ENCODE results near the gene TRIM14. TPM values are rescaled to one million over a fixed set of nuclear protein-coding genes. Genes with fewer than 3 reads are reported as not detected.

TRIM14 gene
- polyA plus RNA-seq, 1 experiment: 9.9 TPM

- H3K27me3 ChIP-seq (ENCODE audit: control insufficient read depth, insufficient read depth, low read length): no peaks in the 10 kb centered on the region
Measured at GRCh38 chr9:98047002-98047401, 72.0 kb downstream of the TRIM14 start.

GRCh38 chr9:98046180-98046543, 72.9 kb downstream of the TRIM14 start:
- TF ChIP-seq CTCF (IDR thresholded peaks at IDR 0.05; ENCODE audit: insufficient read depth, low read depth, low read length): no peak
- POLR2A ChIA-PET: no interaction called here
- DNase-seq (ENCODE audit: low read depth): no peak
- Histone ChIP-seq H3K27me3 (ENCODE audit: control insufficient read depth, insufficient read depth, low read length) (no peaks in the 10 kb centered on the region), H3K36me3 (ENCODE audit: control insufficient read depth, insufficient read depth, low read length) (no peaks in the 10 kb centered on the region), H3K4me3 (ENCODE audit: low read depth, low read length) (no peak overlapping the region)
- CTCF ChIA-PET: interaction anchor here (1.1 to 1.6 kb wide), 2 partner anchors 9 to 12 kb away, joined by 4 to 5 read pairs; no protein-coding TSS in a partner anchor

More at GRCh38 chr9:98047002-98047401, 72.0 kb downstream of the TRIM14 start:
- Histone ChIP-seq H3K36me3 (ENCODE audit: control insufficient read depth, insufficient read depth, low read length) (no peaks in the 10 kb centered on the region), H3K4me3 (ENCODE audit: low read depth, low read length) (no peak overlapping the region)
- TF ChIP-seq CTCF (IDR thresholded peaks at IDR 0.05; ENCODE audit: insufficient read depth, low read depth, low read length): no peak
- CTCF ChIA-PET: interaction anchor here (0.6 to 1.1 kb wide), 3 partner anchors 10 to 319 kb away, joined by 3 to 4 read pairs (median 3); no protein-coding TSS in a partner anchor
- no peak for DNase-seq (ENCODE audit: low read depth)
- POLR2A ChIA-PET: no interaction called here

DNA sequence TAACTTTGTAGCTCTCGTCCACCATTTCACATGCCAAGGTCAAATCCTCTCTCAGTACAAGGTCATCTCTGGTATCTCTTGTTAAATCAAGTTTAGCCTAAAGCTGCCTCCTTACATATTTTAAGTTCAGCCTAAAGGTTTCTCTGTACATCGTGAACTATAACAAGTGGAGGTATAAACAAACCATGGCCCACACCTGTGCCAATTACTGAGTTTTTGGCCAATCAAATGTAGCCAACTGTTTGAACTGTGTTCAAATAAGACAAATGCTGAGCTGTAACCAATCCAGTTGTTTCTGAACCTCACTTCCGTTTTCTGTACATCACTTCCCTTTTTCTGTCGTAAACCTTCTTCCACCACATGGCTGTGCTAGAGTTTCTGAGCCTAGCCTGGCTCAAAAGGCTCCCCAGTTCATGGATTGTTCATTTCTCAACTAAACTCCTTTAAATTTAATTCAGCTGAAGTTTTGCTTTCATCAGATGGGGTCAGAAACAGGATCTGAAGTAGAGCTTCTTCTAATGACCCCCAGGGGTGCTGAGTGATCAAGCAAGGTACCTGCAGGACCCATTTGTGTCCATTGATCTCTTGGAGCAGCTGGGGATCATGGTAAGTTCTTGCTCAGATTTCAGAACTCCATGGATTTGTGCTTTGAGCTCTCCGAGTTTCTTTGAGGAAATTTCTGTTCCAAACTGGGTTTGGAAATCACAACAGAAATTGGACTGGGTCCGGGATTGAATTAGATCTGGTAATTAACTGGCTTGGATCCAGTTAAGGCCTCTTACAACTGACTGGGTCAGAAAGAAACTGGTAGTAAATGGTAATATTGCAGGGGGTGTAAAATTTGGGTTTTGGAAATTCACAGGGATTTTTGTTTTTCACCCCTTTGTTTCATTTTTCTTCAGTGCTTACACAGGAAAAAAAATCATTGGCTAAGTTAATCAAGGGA, 73.5 kb downstream of the TRIM14 start:
- Histone ChIP-seq H3K36me3 (ENCODE audit: control insufficient read depth, insufficient read depth, low read length) (no peaks in the 10 kb centered on the region), H3K27me3 (ENCODE audit: control insufficient read depth, insufficient read depth, low read length) (no peaks in the 10 kb centered on the region), H3K4me3 (ENCODE audit: low read depth, low read length) (no peak overlapping the region)
- no peak for DNase-seq (ENCODE audit: low read depth)
- ChIA-PET POLR2A (no interaction called here), CTCF (interaction anchor here (1.2 to 1.6 kb wide), 2 partner anchors 10 to 11 kb away, joined by 3 to 5 read pairs; no protein-coding TSS in a partner anchor)
- no peak for TF ChIP-seq CTCF (IDR thresholded peaks at IDR 0.05; ENCODE audit: insufficient read depth, low read depth, low read length)

- H3K4me3 ChIP-seq (ENCODE audit: low read depth, low read length): no peak overlapping the region
- H3K27me3 ChIP-seq (ENCODE audit: control insufficient read depth, insufficient read depth, low read length): no peaks in the 10 kb centered on the region; the same call in 1 of the 2 replicates
- TF ChIP-seq CTCF (IDR thresholded peaks at IDR 0.05; ENCODE audit: insufficient read depth, low read depth, low read length): no peak
- no peaks in the 10 kb centered on the region for H3K36me3 ChIP-seq (ENCODE audit: control insufficient read depth, insufficient read depth, low read length)
- DNase-seq (ENCODE audit: low read depth): no peak
- ChIA-PET POLR2A (no interaction called here), CTCF (interaction anchor here (0.7 kb wide), 1 partner anchor 279 kb away, joined by 3 read pairs; no protein-coding TSS in a partner anchor)
Measured at GRCh38 chr9:98043915-98044314, 75.1 kb downstream of the TRIM14 start.

DNA sequence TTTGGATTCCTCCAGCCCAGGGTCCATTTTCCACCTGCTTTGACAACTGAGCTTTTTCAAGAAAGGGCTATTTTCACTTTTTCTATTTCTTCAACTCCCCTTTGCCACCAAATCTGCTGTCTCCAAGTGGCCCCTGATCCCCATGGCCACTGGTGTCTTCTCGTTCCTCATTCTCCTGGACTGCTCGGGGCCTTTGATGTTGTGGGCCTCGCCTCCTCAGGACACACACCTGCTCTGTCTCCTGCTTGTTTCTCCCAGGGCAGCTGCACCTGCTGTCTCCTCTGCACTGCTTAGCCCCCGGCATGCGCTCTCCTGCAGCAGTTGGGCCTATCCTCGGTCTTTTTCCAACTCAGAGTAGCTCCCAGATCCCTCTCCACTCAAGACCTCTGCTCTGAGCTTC, 78.8 kb downstream of the TRIM14 start:
- DNase-seq (ENCODE audit: low read depth): no peak
- ChIA-PET POLR2A (no interaction called here), CTCF (interaction anchor here (1.2 kb wide), 1 partner anchor 33 kb away, joined by 3 read pairs; no protein-coding TSS in a partner anchor)
- TF ChIP-seq CTCF (IDR thresholded peaks at IDR 0.05; ENCODE audit: insufficient read depth, low read depth, low read length): no peak
- H3K4me3 ChIP-seq (ENCODE audit: low read depth, low read length): no peak overlapping the region
- H3K36me3 ChIP-seq (ENCODE audit: control insufficient read depth, insufficient read depth, low read length): no peaks in the 10 kb centered on the region
- H3K27me3 ChIP-seq (ENCODE audit: control insufficient read depth, insufficient read depth, low read length): no peaks in the 10 kb centered on the region; the same call in 1 of the 2 replicates

All from BJ (cell line).